Left lung (tissue), 14 donors: ENCODE data around the gene ATP5PO. TPM values are rescaled to one million over a fixed set of nuclear protein-coding genes. Genes with fewer than 3 reads are reported as not detected.

Experiments
- ATAC-seq: fragments of 200-7000 bp; cut with Tn5 transposase; one replicate; pipeline ENCODE4 v1.9.1; 2020; ENCODE audit warnings: moderate library complexity
- DNase-seq, 4 donors: peaks; one replicate each; pipeline ENCODE4 v3.0.0-alpha.2; 2013 to 2020
- H3K27ac ChIP-seq, 2 donors: fragments of 200-600 bp; sonication (generic) in 1 of 2; one replicate each; pipeline versions ENCODE4 v1.5.0 to v1.8.0; 2020 to 2021
- H3K27me3 ChIP-seq, 2 donors: fragments of 200-600 bp; sonication (generic) in 1 of 2; one replicate each; pipeline versions ENCODE4 v1.5.0 to v1.8.0; 2020 to 2021
- H3K36me3 ChIP-seq, 2 donors: fragments of 200-600 bp; sonication (generic) in 1 of 2; one replicate each; pipeline versions ENCODE4 v1.5.0 to v1.8.0; 2020 to 2021
- H3K4me1 ChIP-seq, 2 donors: fragments of 200-600 bp; one replicate each; pipeline ENCODE4 v1.8.0; 2021
- H3K4me3 ChIP-seq, 2 donors: fragments of 200-600 bp; sonication (generic) in 1 of 2; one replicate each; pipeline versions ENCODE4 v1.5.0 to v1.8.0; 2020 to 2021; ENCODE audit warnings: mild to moderate bottlenecking in 1 of 2
- H3K9me3 ChIP-seq, 2 donors: fragments of 200-600 bp; sonication (generic) in 1 of 2; one replicate each; pipeline versions ENCODE4 v1.5.0 to v1.8.0; 2020 to 2021
- CTCF ChIP-seq, 2 donors: fragments of 200-600 bp; sonication (generic) in 1 of 2; IDR thresholded peaks; one replicate each; pipeline versions ENCODE4 v1.5.0 to v1.8.0; 2021; ENCODE audit warnings: antibody characterized with exemption in 2 of 2
- intact Hi-C, 2 donors: fragments of 100-400 bp; cut with DNase I; formaldehyde crosslinking; loops; one replicate each; pipeline versions ENCODE4 v1.11.2 to v1.14.2; 2022
- long read RNA-seq, 12 donors: library from polyadenylated mRNA in 2 of 12; unstranded in 2 of 12; transcript quantifications; one replicate each; pipeline ENCODE4 v2.0.0 and lab custom pipeline, GENCODE V29; 2019 to 2026
- polyA plus RNA-seq, 6 donors: library from polyadenylated mRNA; unstranded; fragments of 120-200 nt; gene quantifications; one replicate each; pipeline ENCODE4 v1.2.1, GENCODE V29; 2013; ENCODE audit not compliant: insufficient read length in 6 of 6
- total RNA-seq, 2 donors: library from RNA; stranded (reverse); fragmentation: NEBNext Ultra II Directional; extraction: Animal tissue kit (Norgen Biotek cat#: 25700); gene quantifications; one replicate each; pipeline ENCODE4 v1.2.1, GENCODE V29; 2021
- donor health status: DM: no; HTN: yes; CAD: no.
- donor health status: DM: no; HTN: no; CAD: no.

The ATP5PO gene
- total RNA-seq (100 to 1,000 TPM; 152 to 156 TPM), polyA plus RNA-seq (100 to 1,000 TPM; 268 to 314 (median 289) TPM)
- long read RNA-seq, donor 1, transcript ATP5PO-201 (7 exons, 932 nt): major isoform, 230 of 280 reads
- long read RNA-seq, donor 1, transcript ATP5PO-209 (4 exons, 586 nt): minor isoform, 5 of 280 reads
- long read RNA-seq, donor 1, partial matches to known transcripts: 39 of 280 reads
- long read RNA-seq, donor 1, other reads (novel, unspliced or antisense): 5 of 280 reads
- long read RNA-seq, donor 2, transcript ATP5PO-201 (7 exons, 932 nt): major isoform, 164 of 256 reads
- long read RNA-seq, donor 2, partial matches to known transcripts: 89 of 256 reads
- long read RNA-seq, donor 2, other reads (novel, unspliced or antisense): 0 of 256 reads
- long read RNA-seq, donor 3, transcript ATP5PO-201 (7 exons, 932 nt): major isoform, 180 of 265 reads
- long read RNA-seq, donor 3, partial matches to known transcripts: 83 of 265 reads
- long read RNA-seq, donor 3, other reads (novel, unspliced or antisense): 0 of 265 reads
- long read RNA-seq, donor 4, transcript ATP5PO-201 (7 exons, 932 nt): major isoform, 174 of 182 reads
- long read RNA-seq, donor 4, partial matches to known transcripts: 4 of 182 reads
- long read RNA-seq, donor 4, other reads (novel, unspliced or antisense): 4 of 182 reads
- long read RNA-seq, donor 5, transcript ATP5PO-201 (7 exons, 932 nt): major isoform, 165 of 250 reads
- long read RNA-seq, donor 5, partial matches to known transcripts: 82 of 250 reads
- long read RNA-seq, donor 5, other reads (novel, unspliced or antisense): 0 of 250 reads
- long read RNA-seq, donor 6, transcript ATP5PO-201 (7 exons, 932 nt): major isoform, 225 of 365 reads
- long read RNA-seq, donor 6, partial matches to known transcripts: 136 of 365 reads
- long read RNA-seq, donor 6, other reads (novel, unspliced or antisense): 0 of 365 reads
- long read RNA-seq, donor 7, transcript ATP5PO-201 (7 exons, 932 nt): major isoform, 128 of 168 reads
- long read RNA-seq, donor 7, partial matches to known transcripts: 40 of 168 reads
- long read RNA-seq, donor 7, other reads (novel, unspliced or antisense): 0 of 168 reads
- long read RNA-seq, donor 8, transcript ATP5PO-201 (7 exons, 932 nt): major isoform, 113 of 142 reads
- long read RNA-seq, donor 8, partial matches to known transcripts: 29 of 142 reads
- long read RNA-seq, donor 8, other reads (novel, unspliced or antisense): 0 of 142 reads
- long read RNA-seq, donor 9: 0 reads
- long read RNA-seq, donor 10, transcript ATP5PO-201 (7 exons, 932 nt): major isoform, 226 of 239 reads
- long read RNA-seq, donor 10, partial matches to known transcripts: 6 of 239 reads
- long read RNA-seq, donor 10, other reads (novel, unspliced or antisense): 7 of 239 reads
- long read RNA-seq, donor 11, transcript ATP5PO-201 (7 exons, 932 nt): major isoform, 218 of 367 reads
- long read RNA-seq, donor 11, transcript ATP5PO-209 (4 exons, 586 nt): minor isoform, 5 of 367 reads
- long read RNA-seq, donor 11, partial matches to known transcripts: 133 of 367 reads
- long read RNA-seq, donor 11, other reads (novel, unspliced or antisense): 11 of 367 reads
- long read RNA-seq, donor 12, transcript ATP5PO-201 (7 exons, 932 nt): major isoform, 128 of 162 reads
- long read RNA-seq, donor 12, partial matches to known transcripts: 30 of 162 reads
- long read RNA-seq, donor 12, other reads (novel, unspliced or antisense): 0 of 162 reads

- no peaks in the 10 kb centered on the region for H3K27me3 ChIP-seq
- H3K36me3 ChIP-seq: peaks cover 0 to 32% of the 10 kb centered on the region in 2 donors
- peak within 1 kb of the TSS; percentile 81 to 94 for H3K4me3 ChIP-seq
- DNase-seq (peak; percentile 96 to 99 (median 99)), ATAC-seq (peak; percentile 99)
- peaks cover 8 to 25% of the 10 kb centered on the region in 2 donors for H3K4me1 ChIP-seq
- H3K9me3 ChIP-seq: no peaks in the 10 kb centered on the region
- intact Hi-C loops: no loop called here
- peak in 1 of 2 donors; percentile 24 for TF ChIP-seq CTCF (IDR thresholded peaks at IDR 0.05)
- H3K27ac ChIP-seq: peak within 1 kb of the TSS; percentile 47 to 57
Observed at GRCh38 chr21:33915368-33916199, at the start of gene ATP5PO. TSS of gene ATP5PO (minus strand) at chr21:33915804. CDS start at chr21:33915763, 41 bp downstream.

GRCh38 chr21:33964706-33965325, 49.2 kb upstream of the ATP5PO start:
- no peak for TF ChIP-seq CTCF (IDR thresholded peaks at IDR 0.05)

GRCh38 chr21:33963848-33964555, 48.4 kb upstream of the ATP5PO start:
- no peak for DNase-seq
- intact Hi-C loops: no loop called here
- Histone ChIP-seq H3K36me3 (no peaks in the 10 kb centered on the region), H3K4me3 (no peak overlapping the region), H3K9me3 (peaks cover 0 to 21% of the 10 kb centered on the region in 2 donors), H3K27me3 (no peaks in the 10 kb centered on the region), H3K27ac (no peak overlapping the region), H3K4me1 (peaks cover 0 to under 1% of the 10 kb centered on the region in 2 donors)
- ATAC-seq: no peak
- no peak for TF ChIP-seq CTCF (IDR thresholded peaks at IDR 0.05)

More at GRCh38 chr21:33964706-33965325, 49.2 kb upstream of the ATP5PO start:
- intact Hi-C loops: no loop called here
- DNase-seq (no peak), ATAC-seq (no peak)
- peaks cover 0 to 5% of the 10 kb centered on the region in 2 donors for H3K4me1 ChIP-seq
- no peaks in the 10 kb centered on the region for H3K36me3 ChIP-seq
- H3K9me3 ChIP-seq: peaks cover 0 to 13% of the 10 kb centered on the region in 2 donors
- no peaks in the 10 kb centered on the region for H3K27me3 ChIP-seq
- H3K27ac ChIP-seq: no peak overlapping the region
- H3K4me3 ChIP-seq: no peak overlapping the region
